K562 (cell line): ENCODE measurements around the gene OCA2.

Source experiments
- BACH1 ChIP-seq: fragments of 200-800 bp; sonication (Bioruptor generic); IDR thresholded peaks from 2 replicates; pipeline ENCODE4 v1.6.1; 2016; ENCODE audit warnings: missing genetic modification characterization, missing compliant biosample characterization
- CTCF ChIP-seq, 3 experiments: IDR thresholded peaks in 2 of 3; conservative IDR thresholded peaks in 1 of 3; 2 replicates each; pipeline ENCODE4 v1.5.1; 2011 to 2012; ENCODE audit warnings: low read length in 3 of 3, mild to moderate bottlenecking in 3 of 3, control low read depth in 2 of 3, improper control_type of control experiment in 1 of 3, inconsistent platforms in 1 of 3, low read depth in 1 of 3, mixed read lengths in 1 of 3, moderate library complexity in 1 of 3; ENCODE audit not compliant: insufficient read depth in 2 of 3
- EZH2 ChIP-seq: IDR thresholded peaks from 2 replicates; pipeline ENCODE4 v1.6.1; 2012; ENCODE audit warnings: low read depth, mild to moderate bottlenecking, inconsistent platforms, low read length, borderline replicate concordance
- MAFK ChIP-seq: IDR thresholded peaks from 2 replicates; pipeline ENCODE4 v1.6.1; 2011; ENCODE audit warnings: low read length, improper control_type of control experiment
- PHF8 ChIP-seq: fragments of 200-600 bp; sonication (generic); IDR thresholded peaks from 2 replicates; pipeline ENCODE4 v1.6.1; 2012; ENCODE audit warnings: mixed run types, mild to moderate bottlenecking, inconsistent platforms, low read length, moderate library complexity, borderline replicate concordance
- SMARCA4 ChIP-seq: fragments of 450-650 bp; IDR thresholded peaks from 2 replicates; pipeline ENCODE4 v1.6.1; 2016
- TFE3 ChIP-seq: fragments of 450-650 bp; formaldehyde crosslinking; IDR thresholded peaks from 2 replicates; pipeline ENCODE4 v1.4.0; 2020; ENCODE audit warnings: mild to moderate bottlenecking, mixed read lengths
- ZNF511 ChIP-seq: sonication (generic); formaldehyde crosslinking; IDR thresholded peaks from 2 replicates; pipeline ENCODE4 v1.8.0; 2022; ENCODE audit warnings: mild to moderate bottlenecking, missing genetic modification reagents
- ZNF589 ChIP-seq: fragments of 200-800 bp; sonication (Bioruptor generic); IDR thresholded peaks from 2 replicates; pipeline ENCODE4 v1.6.1; 2016; ENCODE audit warnings: low read depth, missing genetic modification characterization, missing compliant biosample characterization

- TF ChIP-seq MAFK (no peak), EZH2 (no peak), ZNF511 (CRISPR knock-in tag) (no peak), TFE3 (CRISPR knock-in tag) (no peak), BACH1 (tag) (no peak), CTCF (IDR thresholded peaks at IDR 0.05 in 2 of 3, conservative IDR thresholded peaks at IDR 0.05 in 1 of 3; ENCODE audit: insufficient read depth in 2 of 3, low read depth in 1 of 3, low read length in 3 of 3) (no peak), SMARCA4 (no peak), ZNF589 (CRISPR knock-in tag) (no peak), PHF8 (no peak)
These were observed 266.9 kb downstream of the OCA2 start for GRCh38 chr15:27832237-27832596.
